ENCODE measurements around the gene SLC2A1.

Gene SLC2A1

GRCh38 chr1:42940851-42941639 is 17.6 kb downstream of the SLC2A1 start:
- DNase-seq: no peak

GRCh38 chr1:42938645-42939615 is 19.7 kb downstream of the SLC2A1 start:
- DNase-seq: no peak

DNA sequence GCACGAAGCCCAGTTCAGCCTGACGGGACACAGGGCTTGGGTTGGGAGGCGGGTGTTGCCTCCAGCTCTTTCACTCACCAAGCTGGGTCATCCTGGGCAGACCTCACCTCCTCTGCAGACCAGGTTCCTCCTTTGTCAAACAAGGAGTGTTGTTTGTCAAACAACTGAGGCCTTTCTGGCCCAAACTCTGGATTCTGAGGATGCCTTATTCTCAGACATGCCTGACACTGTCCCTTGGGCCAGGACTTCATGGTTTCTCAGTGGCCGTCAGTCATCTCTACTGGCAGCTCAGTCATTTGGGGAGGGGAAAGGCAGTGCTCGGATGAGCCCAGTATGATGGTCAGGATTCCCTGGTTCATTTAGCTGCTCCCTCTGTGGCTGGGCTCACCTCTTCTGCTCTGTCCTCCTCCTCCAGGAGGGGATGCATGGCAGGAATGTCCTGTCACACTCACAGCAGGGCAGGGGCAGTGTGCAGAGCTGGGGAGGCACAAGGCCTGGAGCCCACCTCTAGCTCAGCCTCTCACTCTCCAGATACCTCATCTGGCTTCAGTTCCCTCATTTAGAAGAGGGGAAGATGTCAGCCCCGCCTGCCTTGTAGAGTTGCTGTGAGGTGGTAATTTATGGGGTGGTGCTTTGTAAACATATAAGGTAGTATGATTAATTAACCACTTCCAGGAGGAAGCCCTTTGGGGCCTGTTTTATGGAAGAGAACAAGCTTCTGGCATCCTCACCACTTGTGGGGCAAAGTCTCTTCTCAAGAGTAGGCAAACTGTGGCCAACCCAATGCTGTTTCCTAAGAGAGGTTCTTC is 20.6 kb downstream of the SLC2A1 start:
- no peak for DNase-seq

DNA sequence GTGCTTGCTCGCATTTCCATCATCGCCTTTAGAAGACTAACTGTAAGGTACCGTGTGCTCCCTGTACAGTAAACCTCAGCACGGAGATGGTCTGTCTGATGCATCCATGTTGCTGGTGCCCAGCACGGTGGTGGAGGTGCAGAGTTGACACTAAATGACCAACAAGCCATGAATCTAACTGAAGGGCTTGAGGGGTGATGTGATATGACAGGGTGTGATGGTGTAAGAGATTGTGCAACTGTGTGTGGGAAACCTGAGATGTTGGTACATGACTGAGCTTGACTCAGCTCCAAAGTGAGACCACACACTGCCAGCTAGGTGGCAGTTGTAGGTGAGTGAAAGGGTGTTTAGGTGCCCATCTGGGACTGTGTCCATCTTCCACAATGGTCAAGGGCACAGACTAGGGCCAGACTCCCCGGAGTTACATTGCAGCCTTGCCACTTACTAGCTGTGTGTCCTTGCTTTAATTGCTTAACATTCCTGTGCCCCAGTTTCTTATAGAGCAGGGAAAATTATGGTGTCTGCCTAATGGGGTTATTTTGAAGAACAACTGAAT is 21.4 kb downstream of the SLC2A1 start:
- no peak for DNase-seq

GRCh38 chr1:42936309-42937078 is 22.2 kb downstream of the SLC2A1 start:
- no peak for DNase-seq

GRCh38 chr1:42935971-42936308 is 22.7 kb downstream of the SLC2A1 start:
- no peak for DNase-seq

- no peak for DNase-seq
Measured at GRCh38 chr1:42935313-42935895, 23.3 kb downstream of the SLC2A1 start.

GRCh38 chr1:42934541-42935312 is 23.9 kb downstream of the SLC2A1 start:
- no peak for DNase-seq

DNA sequence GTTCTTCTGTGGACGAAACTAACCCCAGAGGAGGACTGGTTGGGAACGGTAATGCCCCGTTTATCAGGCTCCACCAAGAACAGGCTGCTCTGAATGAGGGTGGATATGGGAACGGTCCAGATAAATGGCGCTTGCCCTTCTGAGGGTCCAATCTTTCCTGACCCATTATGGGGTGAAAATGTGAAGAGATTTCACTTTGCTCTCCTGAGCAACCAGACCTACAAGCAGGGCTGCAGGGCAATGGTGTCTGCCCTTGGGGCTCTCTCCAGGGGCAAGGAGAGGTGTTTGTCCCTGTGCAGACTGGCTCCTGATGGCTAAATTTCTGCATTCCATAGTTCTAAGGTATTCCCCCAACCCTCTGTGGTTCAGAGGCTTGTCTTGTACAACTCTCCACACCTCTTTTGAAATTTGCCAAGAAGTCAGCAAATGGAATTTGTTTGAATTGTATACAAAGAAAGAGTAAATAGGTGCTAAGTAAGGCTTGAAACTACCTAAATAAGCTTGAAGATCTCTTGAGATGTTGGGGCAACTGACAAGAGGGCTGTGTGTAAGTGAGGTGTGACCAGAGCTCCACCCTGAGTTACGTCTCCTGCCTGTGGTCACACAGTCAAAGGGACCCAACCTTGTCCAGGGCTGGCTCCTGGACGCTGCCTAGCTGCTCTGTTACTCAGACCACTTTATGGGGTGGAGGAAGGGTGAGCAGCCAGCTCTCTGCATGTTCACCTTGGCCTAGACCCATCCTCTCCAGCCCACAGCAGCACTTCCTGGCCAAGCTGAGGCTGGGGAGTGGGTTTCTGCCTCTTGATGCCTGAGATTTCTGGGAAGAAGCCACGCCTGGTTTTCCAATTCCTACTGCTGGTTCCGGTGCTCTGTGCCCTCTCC is 24.8 kb downstream of the SLC2A1 start:
- no peak for DNase-seq

DNA sequence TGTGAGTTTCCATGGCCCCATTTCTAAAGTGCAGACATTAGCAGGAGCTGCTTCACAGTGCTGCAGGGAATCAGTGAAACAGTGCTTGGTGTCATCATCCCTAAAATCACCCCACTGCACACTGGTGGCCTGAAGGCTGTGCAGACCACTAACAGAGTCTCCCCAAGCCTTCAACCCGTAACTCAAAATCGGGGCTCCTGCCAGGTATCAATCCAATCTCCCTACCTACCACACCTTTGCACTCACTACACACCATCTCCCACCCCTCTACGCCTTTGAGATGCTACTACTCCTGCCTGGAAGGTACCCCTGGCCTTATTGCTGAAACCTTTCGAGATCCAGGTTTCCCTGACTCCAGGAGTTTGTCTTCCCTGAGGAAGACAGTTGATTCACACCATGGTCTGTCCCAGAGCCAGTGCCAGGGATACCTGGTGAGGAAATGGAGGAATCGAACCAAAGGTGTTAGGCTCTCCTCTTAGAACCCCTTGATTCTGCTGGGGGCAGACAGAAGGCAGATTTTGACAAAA is 25.5 kb downstream of the SLC2A1 start:
- no peak for DNase-seq

GRCh38 chr1:42932442-42932941 is 26.2 kb downstream of the SLC2A1 start:
- no peak for DNase-seq

GRCh38 chr1:42931911-42932422 is 26.7 kb downstream of the SLC2A1 start:
- peak; percentile 68 for DNase-seq

GRCh38 chr1:42931108-42931539 is 27.5 kb downstream of the SLC2A1 start:
- DNase-seq: peak; percentile 45

GRCh38 chr1:42930178-42931107 is 28.2 kb downstream of the SLC2A1 start:
- no peak for DNase-seq

DNA sequence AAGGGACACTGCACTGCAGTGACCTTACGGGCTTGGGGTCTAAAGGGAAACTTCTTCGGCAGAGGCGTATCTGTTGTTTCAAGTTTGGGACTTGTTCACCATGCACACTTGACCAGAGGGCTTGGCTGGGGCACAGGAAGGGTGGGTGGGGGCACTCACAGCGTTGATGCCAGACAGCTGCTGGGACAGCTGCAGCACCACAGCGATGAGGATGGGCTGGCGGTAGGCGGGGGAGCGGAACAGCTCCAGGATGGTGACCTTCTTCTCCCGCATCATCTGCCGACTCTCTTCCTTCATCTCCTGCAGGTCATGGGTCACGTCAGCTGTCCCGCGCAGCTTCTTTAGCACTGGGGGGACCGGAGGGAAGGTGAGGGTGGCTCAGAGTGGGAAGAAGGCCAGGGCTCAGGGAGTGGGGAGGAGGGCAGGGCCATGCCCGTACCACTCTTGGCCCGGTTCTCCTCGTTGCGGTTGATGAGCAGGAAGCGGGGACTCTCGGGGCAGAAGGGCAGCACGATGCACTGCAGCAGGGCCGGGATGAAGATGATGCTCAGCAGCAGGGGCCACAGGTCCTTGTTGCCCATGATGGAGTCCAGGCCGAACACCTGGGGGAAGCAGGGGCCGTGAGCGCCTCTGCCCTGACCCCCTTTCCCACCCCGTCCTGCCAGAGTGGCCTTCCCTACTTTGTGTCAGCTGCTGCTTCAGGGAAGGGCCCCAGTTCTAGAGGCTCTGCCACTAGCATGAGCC is 29.1 kb downstream of the SLC2A1 start:
- DNase-seq: no peak

DNA sequence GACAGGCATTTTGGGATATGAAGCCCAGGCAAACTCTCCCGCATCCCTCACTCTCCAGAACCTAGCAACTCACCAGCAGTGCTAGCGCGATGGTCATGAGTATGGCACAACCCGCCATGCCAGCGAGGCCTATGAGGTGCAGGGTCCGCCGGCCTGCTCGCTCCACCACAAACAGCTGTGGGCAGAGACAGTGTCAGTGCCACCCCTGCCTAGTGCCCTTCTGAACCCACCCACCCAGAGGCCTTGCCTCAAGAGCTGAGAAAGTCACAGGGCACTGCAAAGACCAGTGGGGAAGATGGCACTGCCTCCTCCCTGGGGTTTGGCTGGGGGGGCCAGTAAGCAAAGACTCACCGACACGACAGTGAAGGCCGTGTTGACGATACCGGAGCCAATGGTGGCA is 29.8 kb downstream of the SLC2A1 start:
- no peak for DNase-seq

DNA sequence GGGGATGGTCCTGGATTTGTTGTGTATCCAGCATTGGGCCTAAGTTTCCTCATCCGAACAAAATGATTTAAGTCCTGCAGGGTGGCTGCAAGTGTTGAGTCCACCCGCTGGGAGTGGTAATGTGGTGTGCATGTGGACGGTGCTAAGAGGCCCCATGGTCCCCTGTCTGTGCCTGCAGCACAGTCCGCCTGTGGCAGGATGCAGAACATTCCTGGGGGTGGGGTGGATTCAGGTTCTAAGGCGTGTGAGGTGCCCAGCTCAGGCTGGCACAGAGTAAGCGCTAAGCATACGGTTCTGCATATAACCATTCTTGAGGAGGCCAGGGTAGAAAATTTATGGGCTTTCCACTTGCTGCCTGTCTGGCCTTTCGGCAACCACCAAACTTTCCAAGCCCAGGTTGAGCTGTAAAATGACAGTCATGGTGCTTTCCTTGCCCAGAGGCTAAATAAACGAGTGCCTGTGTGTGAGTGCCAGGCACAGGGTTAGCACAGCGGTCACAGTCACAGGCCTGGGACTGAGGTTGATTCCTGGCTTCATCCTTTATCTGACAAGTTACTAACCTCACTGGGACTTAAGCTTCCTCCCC is 30.7 kb downstream of the SLC2A1 start:
- DNase-seq: no peak
